ENCODE data around the gene FREM2.

The FREM2 gene

GRCh38 chr13:38686577-38687245 lies at the start of gene FREM2:
FREM2 (plus strand) TSS chr13:38687077; CDS start chr13:38687345, 268 bp downstream.
- DNase-seq (ENCODE audit: insufficient read length, low spot score) (peak; percentile 67), FAIRE-seq (no peak)

- DNase-seq (ENCODE audit: insufficient read length, low spot score) (no peak), FAIRE-seq (no peak)
Observed at GRCh38 chr13:38637576-38637975, 49.3 kb upstream of the FREM2 start.

GRCh38 chr13:38641164-38641948 lies 45.5 kb upstream of the FREM2 start:
- DNase-seq (ENCODE audit: insufficient read length, low spot score) (no peak), FAIRE-seq (no peak)

GRCh38 chr13:38647312-38647711 lies 39.6 kb upstream of the FREM2 start:
- FAIRE-seq (no peak), DNase-seq (ENCODE audit: insufficient read length, low spot score) (no peak)

GRCh38 chr13:38648912-38649311 lies 38.0 kb upstream of the FREM2 start:
- DNase-seq (ENCODE audit: insufficient read length, low spot score) (no peak), FAIRE-seq (no peak)

GRCh38 chr13:38656699-38657098 lies 30.2 kb upstream of the FREM2 start:
- FAIRE-seq (no peak), DNase-seq (ENCODE audit: insufficient read length, low spot score) (no peak)

- DNase-seq (ENCODE audit: insufficient read length, low spot score): no peak
Observed at GRCh38 chr13:38657191-38657590, 29.7 kb upstream of the FREM2 start.

GRCh38 chr13:38658906-38659305 lies 28.0 kb upstream of the FREM2 start:
- no peak for FAIRE-seq
- DNase-seq (ENCODE audit: insufficient read length, low spot score): no peak

More at GRCh38 chr13:38657191-38657590, 29.7 kb upstream of the FREM2 start:
- FAIRE-seq: no peak

- no peak for DNase-seq (ENCODE audit: insufficient read length, low spot score)
- FAIRE-seq: no peak
Observed at GRCh38 chr13:38661010-38661675, 25.7 kb upstream of the FREM2 start.

- no peak for DNase-seq (ENCODE audit: insufficient read length, low spot score)
- FAIRE-seq: no peak
Observed at GRCh38 chr13:38662362-38662761, 24.5 kb upstream of the FREM2 start.

- FAIRE-seq (no peak), DNase-seq (ENCODE audit: insufficient read length, low spot score) (no peak)
Observed at GRCh38 chr13:38664906-38665305, 22.0 kb upstream of the FREM2 start.

- no peak for DNase-seq (ENCODE audit: insufficient read length, low spot score)
- no peak for FAIRE-seq
Observed at GRCh38 chr13:38667526-38668109, 19.3 kb upstream of the FREM2 start.

- FAIRE-seq (no peak), DNase-seq (ENCODE audit: insufficient read length, low spot score) (no peak)
Observed at GRCh38 chr13:38669234-38669964, 17.5 kb upstream of the FREM2 start.

- FAIRE-seq (no peak), DNase-seq (ENCODE audit: insufficient read length, low spot score) (no peak)
Observed at GRCh38 chr13:38670627-38671026, 16.2 kb upstream of the FREM2 start.

GRCh38 chr13:38671980-38672379 lies 14.9 kb upstream of the FREM2 start:
- FAIRE-seq: no peak

GRCh38 chr13:38674208-38674607 lies 12.7 kb upstream of the FREM2 start:
- FAIRE-seq (no peak), DNase-seq (ENCODE audit: insufficient read length, low spot score) (no peak)

More at GRCh38 chr13:38671980-38672379, 14.9 kb upstream of the FREM2 start:
- no peak for DNase-seq (ENCODE audit: insufficient read length, low spot score)

- DNase-seq (ENCODE audit: insufficient read length, low spot score) (no peak), FAIRE-seq (no peak)
Observed at GRCh38 chr13:38680912-38681311, 6.0 kb upstream of the FREM2 start.

GRCh38 chr13:38684714-38685113 lies 2.2 kb upstream of the FREM2 start:
- FAIRE-seq: no peak
- no peak for DNase-seq (ENCODE audit: insufficient read length, low spot score)

- FAIRE-seq (no peak), DNase-seq (ENCODE audit: insufficient read length, low spot score) (no peak)
Observed at GRCh38 chr13:38685431-38685830, 1.4 kb upstream of the FREM2 start.

GRCh38 chr13:38685974-38686576 lies 802 bp upstream of the FREM2 start:
- FAIRE-seq (no peak), DNase-seq (ENCODE audit: insufficient read length, low spot score) (peak; percentile 1)
